GM19193 (cell line): ENCODE measurements around the gene TBL3.

Source experiments
- POLR2A ChIP-seq: IDR thresholded peaks from 4 replicates; pipeline ENCODE4 v1.6.1; 2011; ENCODE audit not compliant: insufficient read depth, insufficient read length; ENCODE audit errors: extremely low read depth

TBL3 gene

DNA sequence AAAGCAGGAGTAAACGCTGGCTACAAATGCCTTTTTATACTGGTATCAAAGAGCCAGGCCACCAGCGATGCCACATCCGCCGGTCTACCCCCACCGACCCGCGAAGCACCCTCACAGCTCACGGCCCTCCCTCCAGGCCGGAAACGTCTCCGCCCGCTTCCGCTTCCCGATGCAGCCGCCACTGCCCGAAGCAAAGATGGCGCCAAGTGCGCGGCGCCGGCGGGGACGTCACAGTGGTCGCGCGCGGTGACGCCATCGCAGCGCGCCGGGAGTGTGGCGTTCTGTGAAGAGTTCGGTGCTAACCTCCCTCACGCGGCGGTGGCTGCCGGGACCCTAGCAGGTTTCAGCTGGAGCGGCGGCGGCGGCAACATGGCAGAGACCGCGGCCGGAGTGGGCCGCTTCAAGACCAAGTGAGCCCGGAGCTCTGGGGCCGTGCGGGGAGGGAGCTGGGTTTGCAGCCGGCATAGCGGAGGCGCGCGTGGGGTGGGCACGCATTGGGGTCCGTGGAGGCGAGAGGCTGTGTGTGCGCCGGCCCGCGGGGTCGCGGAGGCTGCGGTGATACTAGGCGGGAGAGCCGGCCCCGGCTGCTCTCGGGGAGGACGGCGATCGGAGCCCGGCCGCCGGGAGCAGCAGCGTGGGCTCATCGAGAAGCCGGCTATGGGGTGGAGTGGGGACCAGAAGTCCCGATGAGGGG, at the start of gene TBL3:
TBL3 (plus strand) TSS at position 258 of the 694 bp plus-strand sequence; CDS start at position 370, 112 bp downstream.
- peak; percentile 96 for TF ChIP-seq POLR2A

- no peak for TF ChIP-seq POLR2A
Measured at GRCh38 chr16:1922357-1922756, 49.5 kb upstream of the TBL3 start.

DNA sequence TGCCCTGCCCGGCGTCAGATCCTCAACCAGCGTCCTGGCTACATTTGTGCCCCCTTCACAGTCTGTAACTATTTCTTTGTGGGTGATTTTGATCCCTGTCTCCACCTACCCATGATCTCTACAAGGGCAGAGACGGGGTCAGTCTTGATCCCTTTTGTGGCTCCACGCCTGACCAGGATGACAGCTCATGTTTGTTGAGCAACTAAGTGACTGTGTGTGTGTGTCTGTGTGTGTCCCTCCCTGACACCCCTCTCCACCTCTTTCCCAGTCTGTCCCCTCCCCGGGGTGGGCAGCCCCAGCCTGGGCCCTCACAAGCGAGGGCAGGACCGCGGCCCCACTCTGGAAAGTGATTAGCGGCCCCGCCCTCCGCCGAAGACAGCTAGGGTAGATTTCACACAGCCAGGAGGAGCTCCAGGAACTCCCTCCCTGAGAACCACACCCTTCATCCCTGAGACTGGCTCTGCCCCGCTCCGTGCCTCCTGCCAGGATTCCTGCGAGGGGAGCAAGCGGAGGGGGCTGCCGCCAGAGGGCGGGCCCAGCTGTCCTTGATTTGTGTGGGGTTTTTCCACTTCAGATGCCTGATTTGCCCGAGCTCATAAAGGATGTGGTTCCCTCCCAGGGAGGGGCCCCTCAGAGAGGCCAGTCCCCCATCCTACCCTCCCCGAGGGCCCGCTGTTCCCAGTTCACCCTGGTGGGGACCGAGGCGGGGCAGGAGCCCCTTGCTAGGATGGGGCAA, 48.4 kb upstream of the TBL3 start:
- no peak for TF ChIP-seq POLR2A

GRCh38 chr16:1924095-1924494, 47.8 kb upstream of the TBL3 start:
- TF ChIP-seq POLR2A, result no peak

GRCh38 chr16:1926271-1926670, 45.6 kb upstream of the TBL3 start:
- no peak for TF ChIP-seq POLR2A

DNA sequence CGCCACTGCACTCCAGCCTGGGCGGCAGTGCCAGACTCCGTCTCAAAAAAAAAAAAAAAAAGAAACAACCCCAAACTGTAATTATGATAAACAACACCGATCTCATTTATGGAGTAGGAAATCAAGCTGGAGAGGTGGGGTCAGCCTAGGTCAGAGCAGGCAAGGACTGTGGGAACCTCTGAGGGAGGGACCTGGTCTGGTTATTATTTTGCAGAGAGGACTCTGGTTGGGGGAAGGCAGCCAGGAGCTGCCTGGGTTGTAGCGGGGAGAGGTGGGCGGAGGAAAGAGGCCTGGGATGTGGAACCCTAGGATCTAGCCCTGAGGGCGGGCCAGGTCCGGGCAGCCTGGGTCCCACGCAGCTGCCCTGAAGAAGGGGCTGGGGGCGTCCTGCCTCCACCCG, 42.7 kb upstream of the TBL3 start:
- no peak for TF ChIP-seq POLR2A

GRCh38 chr16:1929578-1930337, 42.1 kb upstream of the TBL3 start:
- no peak for TF ChIP-seq POLR2A

DNA sequence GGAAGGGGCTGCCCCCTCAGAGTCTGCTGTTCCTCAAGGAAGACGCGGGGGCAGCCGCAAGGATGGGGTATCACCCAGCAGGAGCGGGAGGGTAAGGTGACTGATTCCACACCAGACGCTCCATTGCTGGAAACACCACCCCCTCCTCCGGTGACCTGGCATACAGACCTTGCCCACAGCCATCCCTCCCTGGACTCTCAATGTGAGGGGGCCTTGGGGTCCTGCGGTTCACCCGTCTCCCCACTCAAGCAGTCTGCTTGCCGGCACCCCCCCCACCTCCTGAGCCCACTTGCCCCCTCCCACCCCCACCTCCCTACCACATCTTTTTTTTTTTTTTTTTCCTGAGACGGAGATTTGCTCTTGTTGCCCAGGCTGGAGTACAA, 41.5 kb upstream of the TBL3 start:
- TF ChIP-seq POLR2A, result no peak

DNA sequence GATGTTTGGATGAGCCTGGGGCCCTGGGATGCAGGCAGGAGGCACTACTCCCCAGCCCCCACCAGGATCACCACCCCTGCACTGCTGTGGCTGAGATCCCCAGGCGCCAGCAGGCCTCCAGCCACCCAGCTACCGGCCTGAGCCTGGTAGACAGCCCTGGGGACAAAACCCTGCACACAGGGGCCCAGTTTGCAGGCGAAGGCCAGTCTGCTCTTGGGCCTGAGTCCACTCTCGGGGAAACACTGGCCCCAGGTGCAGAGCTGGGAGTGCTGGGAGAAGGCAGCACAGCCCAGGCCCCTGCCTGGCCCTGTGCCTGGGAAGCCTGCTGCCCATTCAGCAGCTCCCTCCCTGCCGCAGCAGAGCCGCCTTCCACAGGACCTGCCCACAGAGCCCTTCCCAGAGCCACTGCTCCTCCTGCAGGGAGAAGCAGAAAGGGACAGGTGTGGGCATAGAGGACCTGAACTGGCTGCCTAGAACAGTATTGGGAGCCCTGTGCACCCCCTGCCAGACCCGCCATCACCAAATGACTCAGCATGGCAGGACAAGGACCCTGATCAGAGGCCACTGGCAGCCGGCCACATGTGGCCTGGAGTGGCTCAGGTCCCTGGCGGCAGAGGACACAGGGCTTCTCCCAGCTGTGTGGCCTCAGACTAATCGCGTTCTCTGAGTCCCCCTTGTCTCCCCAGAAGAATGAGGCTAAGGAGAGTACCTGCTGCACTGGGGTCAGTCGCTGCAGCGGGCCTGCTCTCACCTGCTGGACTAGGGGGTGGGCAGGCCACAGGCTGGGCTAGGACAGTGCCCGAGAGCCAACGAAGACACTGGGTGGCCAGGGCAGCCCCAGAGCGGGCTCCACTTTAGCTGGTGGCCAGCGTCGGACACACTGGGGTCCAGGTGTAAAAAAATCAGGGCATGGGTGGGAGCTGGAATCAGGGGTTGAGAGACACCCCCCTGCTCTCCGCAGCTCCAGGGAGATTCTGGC, 39.5 kb upstream of the TBL3 start:
- TF ChIP-seq POLR2A, result no peak

DNA sequence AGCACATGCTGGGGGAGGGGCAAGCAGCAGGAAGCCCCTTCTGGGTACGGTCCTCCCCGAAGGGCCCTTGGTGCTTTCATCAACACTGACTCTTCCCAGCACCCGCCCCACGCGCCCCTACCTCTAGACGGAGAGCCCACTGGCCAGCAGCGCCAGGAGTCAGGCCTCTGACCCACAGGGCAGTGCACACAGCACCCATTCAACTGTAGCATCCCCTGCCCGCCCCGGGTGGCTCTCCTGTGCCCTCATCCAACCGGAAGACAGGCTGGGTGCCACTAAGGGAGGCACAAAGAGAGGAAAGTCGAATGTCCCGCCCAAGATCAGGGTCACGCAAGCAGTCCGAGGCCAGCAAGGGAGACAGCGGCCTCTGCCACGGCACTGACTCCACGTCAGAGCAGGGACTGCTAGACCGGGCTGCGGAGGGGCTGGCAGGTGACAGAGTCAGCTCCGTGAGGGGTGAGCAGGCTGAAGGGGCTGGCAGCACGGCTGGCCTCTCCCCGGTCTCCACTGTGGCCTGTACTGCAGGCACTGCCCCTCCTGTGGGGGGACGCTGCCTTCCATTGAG, 38.7 kb upstream of the TBL3 start:
- TF ChIP-seq POLR2A, result no peak

- TF ChIP-seq POLR2A, result no peak
Measured at GRCh38 chr16:1936945-1937479, 34.8 kb upstream of the TBL3 start.

DNA sequence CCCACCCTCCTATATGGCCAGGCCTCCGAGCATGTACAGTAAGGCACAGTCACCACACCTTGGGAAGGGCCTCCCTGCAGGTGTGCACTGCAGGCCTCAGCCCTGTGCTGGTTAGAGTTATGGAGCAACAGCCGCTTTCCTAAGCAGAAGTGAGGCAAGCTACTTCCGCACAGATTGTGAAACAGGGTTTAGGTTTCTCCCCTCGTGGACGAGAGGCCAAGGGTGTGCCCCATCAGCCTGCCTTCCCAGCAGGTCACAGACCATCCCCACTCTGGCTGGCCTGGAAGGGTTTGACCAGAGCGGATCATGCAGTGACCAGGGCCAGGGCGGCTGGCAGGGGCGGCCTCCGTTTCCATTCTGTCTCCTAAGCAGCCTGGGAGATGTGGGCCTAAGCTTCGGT, 33.5 kb upstream of the TBL3 start:
- TF ChIP-seq POLR2A, result no peak

GRCh38 chr16:1938910-1939309, 32.9 kb upstream of the TBL3 start:
- no peak for TF ChIP-seq POLR2A

DNA sequence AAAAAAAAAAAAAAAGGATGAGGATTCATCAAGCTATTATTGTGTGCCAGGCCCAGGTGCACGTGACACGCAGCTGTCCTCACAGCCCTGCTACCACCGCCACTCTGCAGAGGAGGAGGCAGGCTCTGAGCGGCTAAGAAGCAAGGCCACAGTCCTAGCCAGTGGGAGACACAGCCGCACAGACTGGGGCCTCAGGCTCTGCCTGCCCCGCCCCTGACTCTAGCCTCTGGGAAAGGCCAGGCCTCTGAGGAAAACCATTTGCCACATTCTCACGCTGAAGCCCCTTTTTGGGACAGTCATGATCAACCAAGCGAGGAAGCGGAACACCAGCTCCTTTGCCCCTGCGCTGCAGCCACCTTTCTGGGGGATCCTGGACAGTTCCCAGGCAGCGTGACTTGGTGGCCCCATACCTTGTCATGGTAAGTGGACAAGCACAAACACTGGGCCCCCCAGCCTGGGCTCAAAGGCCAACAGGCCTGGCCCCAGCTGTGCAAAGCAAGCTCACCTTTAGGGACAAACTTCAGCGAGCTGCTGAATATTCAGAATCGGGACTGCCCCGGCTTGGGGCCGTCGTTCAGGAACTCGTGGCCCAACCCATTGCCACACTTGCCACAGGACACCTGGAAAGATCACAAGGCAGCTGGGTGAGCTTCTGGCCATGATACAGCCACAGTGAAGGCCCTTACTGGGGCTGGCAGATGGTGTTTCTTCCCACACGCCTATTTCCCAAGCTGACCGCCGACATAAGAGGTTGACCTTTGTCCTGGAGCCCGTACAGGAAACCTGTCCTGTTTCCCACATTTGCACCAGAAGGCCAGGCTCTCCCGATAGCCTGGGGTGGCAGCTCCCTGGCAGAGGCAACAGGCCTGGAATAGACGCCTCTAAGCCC, 31.3 kb upstream of the TBL3 start:
- no peak for TF ChIP-seq POLR2A
